ENCODE measurements around the gene MAP4K3.

The MAP4K3 gene

GRCh38 chr2:39228413-39229209, 208.5 kb downstream of the MAP4K3 start:
- H3K4me1 ChIP-seq (ENCODE audit: control insufficient read depth in 1 of 2, insufficient read depth in 1 of 2, low read depth in 1 of 2, low read length in 1 of 2): peaks cover 4 to 11% of the 10 kb centered on the region in 2 experiments
- no peaks in the 10 kb centered on the region for H3K27me3 ChIP-seq
- TF ChIP-seq, protein P1, sequence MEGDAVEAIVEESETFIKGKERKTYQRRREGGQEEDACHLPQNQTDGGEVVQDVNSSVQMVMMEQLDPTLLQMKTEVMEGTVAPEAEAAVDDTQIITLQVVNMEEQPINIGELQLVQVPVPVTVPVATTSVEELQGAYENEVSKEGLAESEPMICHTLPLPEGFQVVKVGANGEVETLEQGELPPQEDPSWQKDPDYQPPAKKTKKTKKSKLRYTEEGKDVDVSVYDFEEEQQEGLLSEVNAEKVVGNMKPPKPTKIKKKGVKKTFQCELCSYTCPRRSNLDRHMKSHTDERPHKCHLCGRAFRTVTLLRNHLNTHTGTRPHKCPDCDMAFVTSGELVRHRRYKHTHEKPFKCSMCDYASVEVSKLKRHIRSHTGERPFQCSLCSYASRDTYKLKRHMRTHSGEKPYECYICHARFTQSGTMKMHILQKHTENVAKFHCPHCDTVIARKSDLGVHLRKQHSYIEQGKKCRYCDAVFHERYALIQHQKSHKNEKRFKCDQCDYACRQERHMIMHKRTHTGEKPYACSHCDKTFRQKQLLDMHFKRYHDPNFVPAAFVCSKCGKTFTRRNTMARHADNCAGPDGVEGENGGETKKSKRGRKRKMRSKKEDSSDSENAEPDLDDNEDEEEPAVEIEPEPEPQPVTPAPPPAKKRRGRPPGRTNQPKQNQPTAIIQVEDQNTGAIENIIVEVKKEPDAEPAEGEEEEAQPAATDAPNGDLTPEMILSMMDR (IDR thresholded peaks at IDR 0.05): no peak
- no peak overlapping the region for H3K27ac ChIP-seq
- no peaks in the 10 kb centered on the region for H3K36me3 ChIP-seq
- H3K4me3 ChIP-seq (ENCODE audit: low read depth in 1 of 2, low read length in 1 of 2): no peak overlapping the region
- H3K9me3 ChIP-seq: no peaks in the 10 kb centered on the region

- peaks cover 4 to 11% of the 10 kb centered on the region in 2 experiments for H3K4me1 ChIP-seq (ENCODE audit: control insufficient read depth in 1 of 2, insufficient read depth in 1 of 2, low read depth in 1 of 2, low read length in 1 of 2)
- H3K4me3 ChIP-seq (ENCODE audit: low read depth in 1 of 2, low read length in 1 of 2): no peak overlapping the region
- H3K36me3 ChIP-seq: no peaks in the 10 kb centered on the region
- H3K9me3 ChIP-seq: no peaks in the 10 kb centered on the region
- H3K27ac ChIP-seq: no peak overlapping the region
- H3K27me3 ChIP-seq: no peaks in the 10 kb centered on the region
- TF ChIP-seq, protein P1 (IDR thresholded peaks at IDR 0.05): peak; percentile 67
Observed at GRCh38 chr2:39227628-39228412, 209.3 kb downstream of the MAP4K3 start.

DNA sequence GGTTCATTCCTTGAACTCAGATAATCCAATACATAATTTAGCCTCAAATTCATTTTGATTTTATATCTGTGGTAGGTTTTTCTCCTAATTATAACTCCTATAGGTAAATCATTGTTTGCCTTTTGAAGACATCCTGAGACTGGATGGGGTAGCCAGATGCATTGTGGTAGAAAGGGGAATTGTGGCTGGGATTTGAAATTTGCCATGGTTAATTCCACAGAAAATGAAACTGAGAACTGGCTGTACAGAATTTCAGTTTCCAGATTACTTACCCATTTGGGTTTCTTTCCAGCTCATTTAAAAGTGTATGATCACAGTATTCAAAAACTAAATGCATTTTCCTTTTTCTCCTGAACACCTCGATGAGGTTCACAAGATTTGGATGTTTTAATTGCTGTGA, 211.5 kb downstream of the MAP4K3 start:
- H3K27ac ChIP-seq: no peak overlapping the region
- TF ChIP-seq, protein P1 (IDR thresholded peaks at IDR 0.05): no peak

DNA sequence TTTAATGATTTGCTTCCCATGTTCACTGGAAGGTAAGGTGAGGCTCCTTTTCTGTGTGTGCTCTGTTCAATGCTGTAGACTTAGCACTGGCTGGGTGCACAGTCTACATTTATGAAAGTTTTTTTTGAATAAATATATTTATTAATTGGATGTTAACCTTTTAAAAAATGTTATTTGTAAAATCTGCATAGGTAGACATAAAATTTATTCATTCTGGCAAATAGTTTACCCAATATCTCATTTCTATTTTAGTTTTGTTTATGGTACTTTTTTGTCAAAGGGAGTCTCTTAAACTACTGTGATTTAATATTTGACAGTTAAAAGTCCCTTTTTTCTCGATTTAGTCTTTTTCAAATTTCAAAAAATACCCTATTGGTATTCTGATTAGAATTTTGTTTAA, 213.2 kb downstream of the MAP4K3 start:
- H3K9me3 ChIP-seq: no peaks in the 10 kb centered on the region
- peaks cover 4 to 10% of the 10 kb centered on the region in 2 experiments for H3K4me1 ChIP-seq (ENCODE audit: control insufficient read depth in 1 of 2, insufficient read depth in 1 of 2, low read depth in 1 of 2, low read length in 1 of 2)
- no peak overlapping the region for H3K4me3 ChIP-seq (ENCODE audit: low read depth in 1 of 2, low read length in 1 of 2)
- no peaks in the 10 kb centered on the region for H3K27me3 ChIP-seq
- no peaks in the 10 kb centered on the region for H3K36me3 ChIP-seq
- no peak overlapping the region for H3K27ac ChIP-seq
- TF ChIP-seq, protein P1 (IDR thresholded peaks at IDR 0.05): no peak

More for the DNA sequence above, 211.5 kb downstream of the MAP4K3 start:
- no peaks in the 10 kb centered on the region for H3K27me3 ChIP-seq
- no peaks in the 10 kb centered on the region for H3K36me3 ChIP-seq
- H3K4me1 ChIP-seq (ENCODE audit: control insufficient read depth in 1 of 2, insufficient read depth in 1 of 2, low read depth in 1 of 2, low read length in 1 of 2): peaks cover 4 to 11% of the 10 kb centered on the region in 2 experiments
- H3K9me3 ChIP-seq: no peaks in the 10 kb centered on the region
- no peak overlapping the region for H3K4me3 ChIP-seq (ENCODE audit: low read depth in 1 of 2, low read length in 1 of 2)

DNA sequence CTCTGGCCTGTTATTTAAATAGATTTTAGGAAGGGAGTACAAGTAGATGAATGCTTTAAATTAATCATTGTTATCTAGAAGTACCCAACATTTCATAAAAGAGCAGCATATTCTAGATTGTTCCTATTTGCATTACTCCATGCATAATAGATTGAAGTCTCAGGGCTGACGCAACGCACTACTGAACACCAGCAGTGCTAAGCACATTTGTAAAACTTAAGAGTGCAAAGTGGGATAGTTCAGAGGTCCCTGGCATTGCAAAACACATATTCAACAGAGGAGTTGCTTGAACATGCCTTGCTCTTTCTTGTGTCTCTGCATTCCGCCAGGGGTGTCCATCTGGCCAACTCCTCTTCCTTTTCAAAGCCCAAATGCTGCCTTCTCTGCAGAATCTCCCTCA, 215.6 kb downstream of the MAP4K3 start:
- no peak overlapping the region for H3K27ac ChIP-seq
- no peaks in the 10 kb centered on the region for H3K9me3 ChIP-seq
- no peaks in the 10 kb centered on the region for H3K36me3 ChIP-seq
- no peak overlapping the region for H3K4me3 ChIP-seq (ENCODE audit: low read depth in 1 of 2, low read length in 1 of 2)
- TF ChIP-seq, protein P1 (IDR thresholded peaks at IDR 0.05): no peak
- peaks cover 5 to 8% of the 10 kb centered on the region in 2 experiments for H3K4me1 ChIP-seq (ENCODE audit: control insufficient read depth in 1 of 2, insufficient read depth in 1 of 2, low read depth in 1 of 2, low read length in 1 of 2)
- no peaks in the 10 kb centered on the region for H3K27me3 ChIP-seq

Data from neutrophil (primary cell).